Neutrophil (primary cell): ENCODE data around the gene EPB41L4B.

Source experiments
- H3K27ac ChIP-seq: fragments of 200-600 bp; sonication (generic); 2 replicates; pipeline ENCODE4 v1.5.1; 2016; ENCODE audit warnings: mild to moderate bottlenecking, moderate library complexity
- H3K27me3 ChIP-seq: fragments of 200-600 bp; sonication (generic); 2 replicates; pipeline ENCODE4 v1.6.0; 2016; ENCODE audit warnings: mild to moderate bottlenecking
- H3K36me3 ChIP-seq: fragments of 200-600 bp; sonication (generic); 2 replicates; pipeline ENCODE4 v1.5.1; 2017
- H3K4me1 ChIP-seq, 2 experiments: fragments of 200-600 bp in 1 of 2; sonication (generic) in 1 of 2; 1 replicate in 1 of 2; 2 replicates in 1 of 2; pipeline versions ENCODE4 v1.5.1 to v1.6.1; 2013 to 2016; ENCODE audit warnings: low read depth in 1 of 2, low read length in 1 of 2, mild to moderate bottlenecking in 1 of 2, moderate library complexity in 1 of 2; ENCODE audit not compliant: control insufficient read depth in 1 of 2, insufficient read depth in 1 of 2
- H3K4me3 ChIP-seq, 2 experiments: fragments of 200-600 bp in 1 of 2; sonication (generic) in 1 of 2; 1 replicate in 1 of 2; 2 replicates in 1 of 2; pipeline ENCODE4 v1.5.1; 2013 to 2016; ENCODE audit warnings: low read depth in 1 of 2, low read length in 1 of 2, mild to moderate bottlenecking in 1 of 2, moderate library complexity in 1 of 2
- H3K9me3 ChIP-seq: fragments of 200-600 bp; sonication (generic); 2 replicates; pipeline ENCODE4 v1.5.1; 2016
- TF ChIP-seq, protein P1 (sequence below): fragments of 200-600 bp; sonication (generic); IDR thresholded peaks from 2 replicates; pipeline ENCODE4 v1.5.1; 2016; ENCODE audit warnings: antibody characterized with exemption

EPB41L4B gene

DNA sequence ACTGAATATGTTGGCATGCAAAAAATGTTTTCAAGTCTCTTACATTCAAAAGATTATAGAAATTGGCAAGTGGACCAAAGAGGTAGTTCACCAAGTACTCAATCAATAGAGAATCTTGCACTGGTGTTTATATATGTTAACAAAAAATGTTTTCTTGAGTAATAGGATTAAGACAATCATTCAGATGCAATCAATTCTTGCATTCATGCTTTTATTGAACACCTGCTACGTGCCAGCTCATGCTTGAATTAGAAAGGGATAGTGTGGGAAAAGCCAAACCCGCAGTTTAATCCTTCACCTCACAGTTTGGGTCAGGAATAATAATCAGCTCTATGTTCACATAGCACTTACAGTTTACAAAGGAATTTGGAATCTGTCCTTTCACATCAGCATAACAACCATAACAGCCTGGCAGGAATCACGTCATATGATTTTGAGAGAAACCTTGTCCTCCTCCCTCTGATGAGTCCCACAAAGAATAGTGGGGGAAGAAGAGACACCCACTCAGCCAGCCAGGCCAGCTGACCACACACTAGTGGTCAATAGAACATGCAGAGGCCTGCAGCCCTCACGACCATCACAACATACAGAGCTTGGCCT is 117.0 kb downstream of the EPB41L4B start:
- Histone ChIP-seq H3K36me3 (no peaks in the 10 kb centered on the region), H3K4me1 (no peaks in the 10 kb centered on the region)
- TF ChIP-seq, protein P1, sequence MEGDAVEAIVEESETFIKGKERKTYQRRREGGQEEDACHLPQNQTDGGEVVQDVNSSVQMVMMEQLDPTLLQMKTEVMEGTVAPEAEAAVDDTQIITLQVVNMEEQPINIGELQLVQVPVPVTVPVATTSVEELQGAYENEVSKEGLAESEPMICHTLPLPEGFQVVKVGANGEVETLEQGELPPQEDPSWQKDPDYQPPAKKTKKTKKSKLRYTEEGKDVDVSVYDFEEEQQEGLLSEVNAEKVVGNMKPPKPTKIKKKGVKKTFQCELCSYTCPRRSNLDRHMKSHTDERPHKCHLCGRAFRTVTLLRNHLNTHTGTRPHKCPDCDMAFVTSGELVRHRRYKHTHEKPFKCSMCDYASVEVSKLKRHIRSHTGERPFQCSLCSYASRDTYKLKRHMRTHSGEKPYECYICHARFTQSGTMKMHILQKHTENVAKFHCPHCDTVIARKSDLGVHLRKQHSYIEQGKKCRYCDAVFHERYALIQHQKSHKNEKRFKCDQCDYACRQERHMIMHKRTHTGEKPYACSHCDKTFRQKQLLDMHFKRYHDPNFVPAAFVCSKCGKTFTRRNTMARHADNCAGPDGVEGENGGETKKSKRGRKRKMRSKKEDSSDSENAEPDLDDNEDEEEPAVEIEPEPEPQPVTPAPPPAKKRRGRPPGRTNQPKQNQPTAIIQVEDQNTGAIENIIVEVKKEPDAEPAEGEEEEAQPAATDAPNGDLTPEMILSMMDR = no peak

DNA sequence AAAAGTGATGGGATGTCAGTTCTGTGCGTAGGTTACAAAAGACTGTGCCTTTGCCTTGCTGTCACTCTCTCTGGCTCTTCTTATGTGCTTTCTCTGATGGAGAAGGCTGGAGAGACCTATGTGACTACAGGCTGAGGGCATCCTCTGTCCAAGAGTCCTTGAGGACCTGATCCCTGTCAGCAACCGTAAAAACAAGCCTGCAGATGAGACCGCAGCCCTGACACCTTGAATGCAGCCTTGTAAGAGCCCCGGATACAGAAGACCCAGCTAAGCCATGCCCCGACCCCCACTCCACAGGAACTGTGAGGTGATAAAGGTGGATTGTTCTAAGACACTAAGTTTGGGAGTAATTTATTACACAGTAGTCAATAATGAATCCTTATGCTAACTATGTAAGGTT is 121.2 kb downstream of the EPB41L4B start:
- H3K27ac ChIP-seq = no peak overlapping the region
- TF ChIP-seq, protein P1 = no peak
- no peaks in the 10 kb centered on the region for H3K4me1 ChIP-seq
- no peaks in the 10 kb centered on the region for H3K9me3 ChIP-seq
- no peak overlapping the region for H3K4me3 ChIP-seq
- H3K36me3 ChIP-seq = no peaks in the 10 kb centered on the region
- H3K27me3 ChIP-seq = peaks cover 20% of the 10 kb centered on the region

More for the DNA sequence above, 117.0 kb downstream of the EPB41L4B start:
- Histone ChIP-seq H3K9me3 (no peaks in the 10 kb centered on the region), H3K4me3 (no peak overlapping the region), H3K27ac (no peak overlapping the region), H3K27me3 (peaks cover 48% of the 10 kb centered on the region)

DNA sequence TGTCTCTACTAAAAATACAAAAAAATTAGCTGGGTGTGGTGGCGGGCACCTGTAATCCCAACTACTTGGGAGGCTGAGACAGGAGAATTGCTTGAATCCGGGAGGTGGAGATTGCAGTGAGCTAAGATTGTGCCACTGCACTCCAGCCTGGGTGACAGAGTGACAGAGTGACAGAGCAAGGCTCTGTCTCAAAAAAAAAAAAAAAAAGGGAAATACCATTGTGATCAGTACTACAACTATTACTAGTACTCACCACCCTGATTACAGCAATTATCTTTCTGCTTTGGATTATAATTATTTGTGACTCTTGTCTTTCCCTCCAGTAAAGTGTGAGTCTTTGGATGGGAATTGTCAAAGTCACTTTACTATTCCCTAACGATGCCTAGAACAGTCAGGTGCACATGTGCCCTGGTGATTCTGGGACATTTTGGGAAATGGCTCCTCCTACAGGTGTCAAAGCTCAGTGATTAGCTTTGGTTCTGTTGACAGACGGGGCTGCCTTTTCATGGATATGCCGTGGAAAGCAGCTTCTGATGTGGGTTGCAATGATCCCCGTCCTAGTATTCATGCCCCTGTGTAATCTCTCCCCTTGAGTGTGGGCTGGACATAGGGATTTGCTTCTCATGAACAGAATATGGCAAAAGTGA is 122.0 kb downstream of the EPB41L4B start:
- H3K4me1 ChIP-seq = no peaks in the 10 kb centered on the region
- H3K27ac ChIP-seq = no peak overlapping the region
- no peak overlapping the region for H3K4me3 ChIP-seq
- no peaks in the 10 kb centered on the region for H3K9me3 ChIP-seq
- no peaks in the 10 kb centered on the region for H3K36me3 ChIP-seq
- H3K27me3 ChIP-seq = peaks cover 17% of the 10 kb centered on the region
- TF ChIP-seq, protein P1 = no peak

DNA sequence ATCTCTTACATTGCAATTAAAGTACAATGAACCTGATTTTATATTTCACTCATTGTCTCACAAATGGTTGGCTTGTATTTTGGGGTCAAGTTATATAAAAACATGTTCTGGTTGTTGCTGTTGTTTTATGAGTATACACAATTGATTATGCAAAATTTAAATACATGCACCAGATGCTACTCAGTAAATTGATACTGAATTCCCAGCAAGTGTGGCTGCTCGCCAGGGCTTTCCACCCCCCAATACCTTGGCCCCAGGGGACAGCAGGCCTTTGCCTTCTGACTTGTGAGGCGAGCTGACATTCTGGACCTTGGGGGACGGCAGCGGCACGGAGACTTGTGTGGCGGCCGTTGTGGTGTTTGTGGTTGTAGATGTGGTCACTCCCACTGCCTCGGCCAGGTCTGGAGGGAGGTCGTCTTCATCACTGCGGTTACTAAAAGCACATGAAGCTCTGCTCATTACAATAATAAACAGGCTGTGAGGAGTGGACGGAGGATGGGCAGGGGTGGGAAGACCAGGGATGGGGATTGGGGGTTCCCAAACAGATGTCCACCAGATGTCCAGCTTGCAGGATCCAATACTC is 126.8 kb downstream of the EPB41L4B start:
- Histone ChIP-seq H3K4me1 (no peaks in the 10 kb centered on the region), H3K9me3 (no peaks in the 10 kb centered on the region), H3K36me3 (no peaks in the 10 kb centered on the region), H3K4me3 (no peak overlapping the region), H3K27ac (no peak overlapping the region), H3K27me3 (peaks cover 2% of the 10 kb centered on the region)
- TF ChIP-seq, protein P1 = no peak

DNA sequence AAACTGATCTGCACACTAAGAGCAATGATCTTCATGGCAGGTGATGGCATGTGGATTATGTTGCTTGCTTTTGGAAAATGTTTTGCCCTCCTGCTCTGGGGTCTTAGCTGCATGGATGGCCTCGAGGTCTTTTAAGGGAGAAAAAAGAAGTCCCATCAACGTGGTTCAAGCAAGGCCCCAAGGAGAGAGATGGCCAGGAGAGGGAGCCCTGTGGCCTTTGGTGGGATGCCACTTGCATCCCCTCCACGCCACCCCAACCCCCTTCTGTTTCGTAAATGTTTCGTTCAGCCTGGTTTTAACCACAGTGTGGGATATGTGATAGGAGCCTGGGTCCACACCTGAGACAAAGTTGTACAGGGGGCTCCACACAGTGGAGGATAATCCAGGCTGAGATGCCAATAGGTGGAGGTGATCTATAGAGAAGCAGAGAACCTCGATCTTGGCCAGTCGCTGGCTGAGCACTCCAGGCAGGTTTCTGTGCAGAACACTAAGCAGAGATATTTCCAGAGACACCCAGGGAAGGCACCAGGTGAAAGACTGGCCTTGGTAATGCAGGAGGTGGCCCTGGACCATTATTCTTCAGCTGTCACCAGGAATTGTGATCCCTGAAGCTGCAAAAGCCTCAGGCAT is 128.0 kb downstream of the EPB41L4B start:
- Histone ChIP-seq H3K27me3 (no peaks in the 10 kb centered on the region), H3K36me3 (no peaks in the 10 kb centered on the region), H3K9me3 (no peaks in the 10 kb centered on the region), H3K27ac (no peak overlapping the region), H3K4me3 (no peak overlapping the region), H3K4me1 (no peaks in the 10 kb centered on the region)
- TF ChIP-seq, protein P1 = no peak
